GM12801 (cell line): Measurements from ENCODE around the gene NDUFC2.

Experiments
- CTCF ChIP-seq: IDR thresholded peaks from one replicate; pipeline ENCODE4 v1.5.1; 2011; ENCODE audit warnings: control low read depth; ENCODE audit not compliant: insufficient read length; ENCODE audit errors: extremely low read depth

Gene NDUFC2

GRCh38 chr11:78079232-78080083, at the start of gene NDUFC2:
NDUFC2 (minus strand) TSS chr11:78079862; CDS start chr11:78079744, 118 bp downstream.
- TF ChIP-seq CTCF, result no peak

GRCh38 chr11:78127403-78127802, 47.7 kb upstream of the NDUFC2 start:
- no peak for TF ChIP-seq CTCF

- no peak for TF ChIP-seq CTCF
These were observed 33.1 kb upstream of the NDUFC2 start for GRCh38 chr11:78112582-78113275.

GRCh38 chr11:78111298-78111697, 31.6 kb upstream of the NDUFC2 start:
- TF ChIP-seq CTCF, result no peak

GRCh38 chr11:78110830-78111229, 31.2 kb upstream of the NDUFC2 start:
- TF ChIP-seq CTCF, result no peak

GRCh38 chr11:78110351-78110750, 30.7 kb upstream of the NDUFC2 start:
- no peak for TF ChIP-seq CTCF

GRCh38 chr11:78109081-78110015, 29.7 kb upstream of the NDUFC2 start:
- no peak for TF ChIP-seq CTCF
